C4-2B (cell line): ENCODE data around the gene ARHGAP31.
A peak's percentile ranks its signal among the peaks of the same experiment; 100 is the strongest.

Experiments used
- CTCF ChIP-seq: fragments of 450-650 bp; conservative IDR thresholded peaks from 2 replicates; pipeline ENCODE4 v1.5.1; 2017; ENCODE audit warnings: mild to moderate bottlenecking
- ZFX ChIP-seq: fragments of 450-650 bp; IDR thresholded peaks from 2 replicates; pipeline ENCODE4 v1.6.1; 2017

- TF ChIP-seq CTCF (peak; percentile 54), ZFX (no peak)
Observed at GRCh38 chr3:119380697-119381096, 86.5 kb downstream of the ARHGAP31 start.
